Liver (tissue), 9 donors: ENCODE results near the gene COL9A1. TPM values are rescaled to one million over a fixed set of nuclear protein-coding genes. Genes with fewer than 3 reads are reported as not detected.

Experiments
- DNase-seq: peaks from one replicate; pipeline ENCODE4 v3.0.0-alpha.2; 2017; ENCODE audit warnings: low spot score
- H3K27ac ChIP-seq, 2 donors: one replicate each; pipeline ENCODE4 v1.7.0; 2013; ENCODE audit warnings: inconsistent platforms in 2 of 2, low read length in 2 of 2, control low read depth in 1 of 2, low read depth in 1 of 2, mild to moderate bottlenecking in 1 of 2
- H3K27me3 ChIP-seq, 4 donors: one replicate each; pipeline versions ENCODE4 v1.6.1 to v1.7.0; 2013; ENCODE audit warnings: low read length in 3 of 4, inconsistent platforms in 1 of 4, mild to moderate bottlenecking in 1 of 4, moderate library complexity in 1 of 4; ENCODE audit not compliant: control insufficient read depth in 4 of 4, insufficient read depth in 4 of 4
- H3K36me3 ChIP-seq, 4 donors: one replicate each; pipeline versions ENCODE4 v1.6.1 to v1.7.0; 2013; ENCODE audit warnings: low read length in 3 of 4, mild to moderate bottlenecking in 3 of 4, low read depth in 1 of 4, moderate library complexity in 1 of 4; ENCODE audit not compliant: control insufficient read depth in 4 of 4, insufficient read depth in 3 of 4
- H3K4me1 ChIP-seq, 4 donors: one replicate each; pipeline versions ENCODE4 v1.6.1 to v1.7.0; 2013; ENCODE audit warnings: low read length in 3 of 4, mild to moderate bottlenecking in 3 of 4, moderate library complexity in 1 of 4; ENCODE audit not compliant: control insufficient read depth in 4 of 4, insufficient read depth in 4 of 4
- H3K4me3 ChIP-seq, 3 donors: one replicate each; pipeline versions ENCODE4 v1.6.1 to v1.7.0; 2013; ENCODE audit warnings: low read length in 3 of 3, control low read depth in 1 of 3, low read depth in 1 of 3, mild to moderate bottlenecking in 1 of 3
- H3K9ac ChIP-seq, 2 donors: one replicate each; pipeline ENCODE4 v1.7.0; 2013; ENCODE audit warnings: low read length in 2 of 2, mild to moderate bottlenecking in 2 of 2, moderate library complexity in 2 of 2, control low read depth in 1 of 2, low read depth in 1 of 2
- H3K9me3 ChIP-seq, 4 donors: one replicate each; pipeline versions ENCODE4 v1.6.1 to v1.7.0; 2013; ENCODE audit warnings: low read length in 3 of 4; ENCODE audit not compliant: control insufficient read depth in 4 of 4
- ATF3 ChIP-seq: IDR thresholded peaks from 2 replicates; pipeline ENCODE4 v1.6.1; 2016; ENCODE audit warnings: antibody characterized with exemption
- EGR1 ChIP-seq, 2 donors: IDR thresholded peaks; 2 replicates each; pipeline ENCODE4 v1.6.1; 2016 to 2018; ENCODE audit warnings: antibody characterized with exemption in 2 of 2, low read depth in 2 of 2
- FOXA1 ChIP-seq: IDR thresholded peaks from 2 replicates; pipeline ENCODE4 v1.6.1; 2016; ENCODE audit warnings: antibody characterized with exemption
- FOXA2 ChIP-seq: IDR thresholded peaks from 2 replicates; pipeline ENCODE4 v1.6.1; 2016; ENCODE audit warnings: antibody characterized with exemption
- GABPA ChIP-seq, 2 donors: IDR thresholded peaks in 1 of 2; conservative IDR thresholded peaks in 1 of 2; 2 replicates each; pipeline ENCODE4 v1.6.1; 2016; ENCODE audit warnings: antibody characterized with exemption in 2 of 2, mild to moderate bottlenecking in 1 of 2, moderate library complexity in 1 of 2
- HNF4A ChIP-seq, 2 donors: conservative IDR thresholded peaks; 2 replicates each; pipeline ENCODE4 v1.6.1; 2016; ENCODE audit warnings: antibody characterized with exemption in 2 of 2, mild to moderate bottlenecking in 2 of 2
- HNF4G ChIP-seq: IDR thresholded peaks from 2 replicates; pipeline ENCODE4 v1.6.1; 2016; ENCODE audit warnings: antibody characterized with exemption
- JUND ChIP-seq, 2 donors: IDR thresholded peaks; 2 replicates each; pipeline ENCODE4 v1.6.1; 2016; ENCODE audit warnings: antibody characterized with exemption in 2 of 2
- MAX ChIP-seq: IDR thresholded peaks from 2 replicates; pipeline ENCODE4 v1.6.1; 2016; ENCODE audit warnings: antibody characterized with exemption
- NR2F2 ChIP-seq: IDR thresholded peaks from 2 replicates; pipeline ENCODE4 v1.6.1; 2016; ENCODE audit warnings: antibody characterized with exemption
- RAD21 ChIP-seq, 2 donors: IDR thresholded peaks; 2 replicates each; pipeline ENCODE4 v1.6.1; 2016; ENCODE audit warnings: antibody characterized with exemption in 2 of 2, mild to moderate bottlenecking in 2 of 2
- RXRA ChIP-seq, 2 donors: IDR thresholded peaks; 2 replicates each; pipeline ENCODE4 v1.6.1; 2017 to 2018; ENCODE audit warnings: antibody characterized with exemption in 2 of 2, mild to moderate bottlenecking in 1 of 2
- SP1 ChIP-seq: IDR thresholded peaks from 2 replicates; pipeline ENCODE4 v1.6.1; 2018; ENCODE audit warnings: antibody characterized with exemption, mild to moderate bottlenecking
- TAF1 ChIP-seq: conservative IDR thresholded peaks from 2 replicates; pipeline ENCODE4 v1.6.1; 2016; ENCODE audit warnings: antibody characterized with exemption, mild to moderate bottlenecking
- YY1 ChIP-seq: IDR thresholded peaks from 2 replicates; pipeline ENCODE4 v1.6.1; 2016; ENCODE audit warnings: antibody characterized with exemption, mild to moderate bottlenecking
- ZBTB33 ChIP-seq: IDR thresholded peaks from 2 replicates; pipeline ENCODE4 v1.6.1; 2016; ENCODE audit warnings: antibody characterized with exemption
- WGBS: extraction: QIAGEN DNeasy Blood & Tissue Kit; methylation state at CpG from one replicate; pipeline ENCODE4 v1.1.7; 2013; 5-methylcytosine and 5-hydroxymethylcytosine counted together
- polyA plus RNA-seq, 2 donors: library from polyadenylated mRNA; stranded (reverse) in 1 of 2; unstranded in 1 of 2; fragments of 200-250 nt in 1 of 2; fragments of >200 nt in 1 of 2; fragmentation: Nextera tagmentation in 1 of 2; extraction: Ambion mirVana in 1 of 2; gene quantifications; one replicate each; pipeline versions ENCODE4 v1.2.1 to v1.2.3, GENCODE V29; 2013 to 2015
- total RNA-seq, 2 donors: library from RNA; depleted of rRNA; stranded (reverse); fragments of >200 nt; gene quantifications; one replicate each; pipeline ENCODE4 v1.2.3, GENCODE V29; 2014
- TF ChIP-seq, protein P1 (sequence below): IDR thresholded peaks from 2 replicates; pipeline ENCODE4 v1.6.1; 2016; ENCODE audit warnings: antibody characterized with exemption, mild to moderate bottlenecking
- TF ChIP-seq, protein P2 (sequence below): fragments of 150-350 bp; IDR thresholded peaks from 2 replicates; pipeline ENCODE4 v1.5.1; 2017; ENCODE audit warnings: improper control_type of control experiment, low read depth, low read length; ENCODE audit not compliant: missing input control
- donor health status: healthy.
- donor health status: healthy.
- donor health status: healthy.
- donor health status: healthy.
- donor health status: healthy.

The COL9A1 gene
- total and polyA plus RNA-seq, 4 donors, result 0.01 to 1.4 TPM; not detected in 2

DNA sequence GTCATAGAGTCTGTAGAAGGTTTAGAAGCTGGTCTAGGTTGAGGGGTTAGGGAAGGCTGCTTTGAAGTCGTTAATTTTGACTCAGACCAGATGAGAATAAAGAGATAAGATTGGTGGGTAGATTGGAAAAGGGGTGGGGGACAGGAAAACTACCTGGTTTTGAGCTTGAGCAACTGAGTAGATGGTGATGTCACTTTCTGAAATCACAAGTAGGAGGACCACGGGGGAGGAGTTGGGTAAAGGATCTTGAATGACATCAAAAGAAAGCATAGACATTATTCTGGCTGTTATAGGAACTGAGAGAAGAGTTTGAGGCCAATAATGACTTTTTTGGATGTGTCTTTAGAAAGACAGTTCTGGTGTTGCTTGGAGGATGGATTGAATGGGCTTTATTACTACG is 4.1 kb upstream of the COL9A1 start:
- H3K27ac ChIP-seq, result no peak overlapping the region
- no peak overlapping the region for H3K9ac ChIP-seq
- no peaks in the 10 kb centered on the region for H3K9me3 ChIP-seq
- no peaks in the 10 kb centered on the region for H3K36me3 ChIP-seq
- whole genome bisulfite sequencing, result 57% methylated on average over 3 of the region's 3 CpGs
- peaks cover 0 to 12% (median 0%) of the 10 kb centered on the region in 4 donors for H3K27me3 ChIP-seq
- no peak overlapping the region for H3K4me3 ChIP-seq
- no peak for DNase-seq
- TF ChIP-seq FOXA2 (no peak), GABPA (IDR thresholded peaks at IDR 0.05 in 1 of 2, conservative IDR thresholded peaks at IDR 0.05 in 1 of 2) (no peak), TAF1 (no peak), HNF4A (conservative IDR thresholded peaks at IDR 0.05) (no peak), ATF3 (no peak), FOXA1 (no peak), SP1 (no peak), YY1 (no peak), ZBTB33 (no peak), EGR1 (IDR thresholded peaks at IDR 0.05; ENCODE audit: low read depth in 2 of 2) (no peak), JUND (IDR thresholded peaks at IDR 0.05) (no peak), NR2F2 (no peak), HNF4G (no peak), RXRA (IDR thresholded peaks at IDR 0.05) (no peak), MAX (no peak), RAD21 (IDR thresholded peaks at IDR 0.05) (no peak)
- TF ChIP-seq, protein P1, sequence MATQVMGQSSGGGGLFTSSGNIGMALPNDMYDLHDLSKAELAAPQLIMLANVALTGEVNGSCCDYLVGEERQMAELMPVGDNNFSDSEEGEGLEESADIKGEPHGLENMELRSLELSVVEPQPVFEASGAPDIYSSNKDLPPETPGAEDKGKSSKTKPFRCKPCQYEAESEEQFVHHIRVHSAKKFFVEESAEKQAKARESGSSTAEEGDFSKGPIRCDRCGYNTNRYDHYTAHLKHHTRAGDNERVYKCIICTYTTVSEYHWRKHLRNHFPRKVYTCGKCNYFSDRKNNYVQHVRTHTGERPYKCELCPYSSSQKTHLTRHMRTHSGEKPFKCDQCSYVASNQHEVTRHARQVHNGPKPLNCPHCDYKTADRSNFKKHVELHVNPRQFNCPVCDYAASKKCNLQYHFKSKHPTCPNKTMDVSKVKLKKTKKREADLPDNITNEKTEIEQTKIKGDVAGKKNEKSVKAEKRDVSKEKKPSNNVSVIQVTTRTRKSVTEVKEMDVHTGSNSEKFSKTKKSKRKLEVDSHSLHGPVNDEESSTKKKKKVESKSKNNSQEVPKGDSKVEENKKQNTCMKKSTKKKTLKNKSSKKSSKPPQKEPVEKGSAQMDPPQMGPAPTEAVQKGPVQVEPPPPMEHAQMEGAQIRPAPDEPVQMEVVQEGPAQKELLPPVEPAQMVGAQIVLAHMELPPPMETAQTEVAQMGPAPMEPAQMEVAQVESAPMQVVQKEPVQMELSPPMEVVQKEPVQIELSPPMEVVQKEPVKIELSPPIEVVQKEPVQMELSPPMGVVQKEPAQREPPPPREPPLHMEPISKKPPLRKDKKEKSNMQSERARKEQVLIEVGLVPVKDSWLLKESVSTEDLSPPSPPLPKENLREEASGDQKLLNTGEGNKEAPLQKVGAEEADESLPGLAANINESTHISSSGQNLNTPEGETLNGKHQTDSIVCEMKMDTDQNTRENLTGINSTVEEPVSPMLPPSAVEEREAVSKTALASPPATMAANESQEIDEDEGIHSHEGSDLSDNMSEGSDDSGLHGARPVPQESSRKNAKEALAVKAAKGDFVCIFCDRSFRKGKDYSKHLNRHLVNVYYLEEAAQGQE, result no peak
- TF ChIP-seq, protein P2, sequence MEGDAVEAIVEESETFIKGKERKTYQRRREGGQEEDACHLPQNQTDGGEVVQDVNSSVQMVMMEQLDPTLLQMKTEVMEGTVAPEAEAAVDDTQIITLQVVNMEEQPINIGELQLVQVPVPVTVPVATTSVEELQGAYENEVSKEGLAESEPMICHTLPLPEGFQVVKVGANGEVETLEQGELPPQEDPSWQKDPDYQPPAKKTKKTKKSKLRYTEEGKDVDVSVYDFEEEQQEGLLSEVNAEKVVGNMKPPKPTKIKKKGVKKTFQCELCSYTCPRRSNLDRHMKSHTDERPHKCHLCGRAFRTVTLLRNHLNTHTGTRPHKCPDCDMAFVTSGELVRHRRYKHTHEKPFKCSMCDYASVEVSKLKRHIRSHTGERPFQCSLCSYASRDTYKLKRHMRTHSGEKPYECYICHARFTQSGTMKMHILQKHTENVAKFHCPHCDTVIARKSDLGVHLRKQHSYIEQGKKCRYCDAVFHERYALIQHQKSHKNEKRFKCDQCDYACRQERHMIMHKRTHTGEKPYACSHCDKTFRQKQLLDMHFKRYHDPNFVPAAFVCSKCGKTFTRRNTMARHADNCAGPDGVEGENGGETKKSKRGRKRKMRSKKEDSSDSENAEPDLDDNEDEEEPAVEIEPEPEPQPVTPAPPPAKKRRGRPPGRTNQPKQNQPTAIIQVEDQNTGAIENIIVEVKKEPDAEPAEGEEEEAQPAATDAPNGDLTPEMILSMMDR, result no peak
- H3K4me1 ChIP-seq, result no peaks in the 10 kb centered on the region
